ENCODE measurements around the gene STMN3.

Gene STMN3

DNA sequence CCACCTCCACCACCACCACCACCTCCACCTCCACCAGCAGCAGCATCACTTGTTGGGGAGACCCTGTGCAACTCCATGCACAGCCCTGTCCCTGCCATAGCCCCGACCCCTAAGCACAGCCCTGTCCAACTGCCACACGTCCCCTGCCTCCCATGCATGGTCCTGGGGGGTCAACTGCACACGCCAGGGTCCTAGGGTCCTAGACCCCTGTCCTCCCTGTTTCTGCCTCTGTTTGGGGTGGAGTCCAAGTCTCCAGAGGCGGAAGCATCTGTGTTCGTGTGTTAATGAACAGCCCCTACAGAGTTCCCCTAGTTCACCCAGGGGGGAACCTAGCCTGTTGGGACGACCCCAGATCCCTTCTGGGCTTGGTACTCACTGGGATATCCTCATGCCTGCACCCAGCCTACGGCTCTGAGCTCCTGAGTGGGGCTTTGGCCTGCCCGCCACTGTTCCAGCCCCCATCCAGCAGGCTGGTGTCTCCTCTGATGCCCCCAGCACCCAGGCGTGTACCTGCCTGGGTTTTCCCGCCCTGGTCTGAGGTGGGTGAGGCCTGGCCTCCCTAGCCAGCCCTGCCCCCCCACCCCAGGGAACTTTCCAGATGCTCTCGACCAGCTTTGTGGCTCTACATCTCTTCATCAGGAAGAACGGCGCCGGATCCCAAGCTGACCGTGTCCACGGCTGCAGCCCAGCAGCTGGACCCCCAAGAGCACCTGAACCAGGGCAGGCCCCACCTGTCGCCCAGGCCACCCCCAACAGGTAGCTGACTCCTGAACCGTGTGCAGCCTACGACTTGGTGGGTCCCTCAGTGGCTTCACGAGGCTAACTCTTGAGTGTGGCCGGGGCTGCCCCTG lies 40.7 kb upstream of the STMN3 start:
- TF ChIP-seq SCRT1 (tag by site-specific recombination; IDR thresholded peaks at IDR 0.05; ENCODE audit: borderline replicate concordance), result peak; percentile 98
- no peak for TF ChIP-seq SP7 (tag by site-specific recombination; IDR thresholded peaks at IDR 0.05)
- TF ChIP-seq SCRT2 (tag by site-specific recombination; IDR thresholded peaks at IDR 0.05), result peak; percentile 98
- CTCF ChIA-PET, result no interaction called here
- POLR2A ChIA-PET, result interaction anchor here (0.6 to 0.9 kb wide), 2 partner anchors 121 to 156 kb away, joined by 3 read pairs; no protein-coding TSS in a partner anchor
- Histone ChIP-seq H3K36me3 (ENCODE audit: control insufficient read depth in 2 of 2, insufficient read depth in 1 of 2, low read length in 2 of 2) (peaks cover 0 to 19% of the 10 kb centered on the region in 2 experiments; a peak in 1 of 3 replicates), H3K4me1 (ENCODE audit: control insufficient read depth, insufficient read depth, low read length) (no peaks in the 10 kb centered on the region), H3K9me3 (ENCODE audit: control insufficient read depth, insufficient read depth, low read depth, low read length) (no peaks in the 10 kb centered on the region), H3K27ac (ENCODE audit: extremely low read depth, low read depth, low read length) (no peak overlapping the region), H3K4me3 (ENCODE audit: low read depth, low read length) (no peak overlapping the region)

DNA sequence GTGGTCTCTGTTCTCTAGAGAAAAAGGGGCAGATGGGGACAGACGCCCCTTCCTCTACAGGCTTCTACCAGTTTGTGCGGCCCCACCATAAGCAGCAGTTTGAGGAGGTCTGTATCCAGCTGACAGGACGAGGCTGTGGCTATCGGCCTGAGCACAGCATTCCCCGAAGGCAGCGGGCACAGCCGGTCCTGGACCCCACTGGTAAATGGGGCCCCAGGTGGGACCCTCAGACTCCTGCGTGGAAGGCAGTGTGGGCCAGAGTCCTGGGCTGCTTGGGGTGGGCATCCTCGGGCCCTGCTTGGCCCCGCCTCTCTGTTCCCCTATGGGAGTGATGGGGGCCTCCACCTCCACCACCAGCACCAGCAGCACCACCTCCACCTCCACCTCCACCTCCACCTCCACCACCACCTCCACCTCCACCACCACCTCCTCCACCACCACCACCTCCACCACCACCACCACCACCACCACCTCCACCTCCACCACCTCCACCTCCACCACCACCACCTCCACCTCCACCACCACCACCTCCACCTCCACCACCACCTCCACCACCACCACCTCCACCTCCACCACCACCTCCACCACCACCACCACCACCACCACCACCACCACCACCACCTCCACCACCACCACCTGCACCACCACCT lies 40.0 kb upstream of the STMN3 start:
- Histone ChIP-seq H3K36me3 (ENCODE audit: control insufficient read depth in 2 of 2, insufficient read depth in 1 of 2, low read length in 2 of 2) (peaks cover 0 to 19% of the 10 kb centered on the region in 2 experiments; a peak in 1 of 3 replicates), H3K9me3 (ENCODE audit: control insufficient read depth, insufficient read depth, low read depth, low read length) (no peaks in the 10 kb centered on the region), H3K4me3 (ENCODE audit: low read depth, low read length) (no peak overlapping the region), H3K4me1 (ENCODE audit: control insufficient read depth, insufficient read depth, low read length) (no peaks in the 10 kb centered on the region), H3K27ac (ENCODE audit: extremely low read depth, low read depth, low read length) (no peak overlapping the region)
- CTCF ChIA-PET, result no interaction called here
- TF ChIP-seq GLIS2 (tag by site-specific recombination; IDR thresholded peaks at IDR 0.05) (peak; percentile 25; the same call in 1 of the 2 replicates), ZNF488 (tag by site-specific recombination; IDR thresholded peaks at IDR 0.05) (no peak)
- POLR2A ChIA-PET, result interaction anchor here (0.9 kb wide), 1 partner anchor 120 kb away, joined by 3 read pairs; no protein-coding TSS in a partner anchor

DNA sequence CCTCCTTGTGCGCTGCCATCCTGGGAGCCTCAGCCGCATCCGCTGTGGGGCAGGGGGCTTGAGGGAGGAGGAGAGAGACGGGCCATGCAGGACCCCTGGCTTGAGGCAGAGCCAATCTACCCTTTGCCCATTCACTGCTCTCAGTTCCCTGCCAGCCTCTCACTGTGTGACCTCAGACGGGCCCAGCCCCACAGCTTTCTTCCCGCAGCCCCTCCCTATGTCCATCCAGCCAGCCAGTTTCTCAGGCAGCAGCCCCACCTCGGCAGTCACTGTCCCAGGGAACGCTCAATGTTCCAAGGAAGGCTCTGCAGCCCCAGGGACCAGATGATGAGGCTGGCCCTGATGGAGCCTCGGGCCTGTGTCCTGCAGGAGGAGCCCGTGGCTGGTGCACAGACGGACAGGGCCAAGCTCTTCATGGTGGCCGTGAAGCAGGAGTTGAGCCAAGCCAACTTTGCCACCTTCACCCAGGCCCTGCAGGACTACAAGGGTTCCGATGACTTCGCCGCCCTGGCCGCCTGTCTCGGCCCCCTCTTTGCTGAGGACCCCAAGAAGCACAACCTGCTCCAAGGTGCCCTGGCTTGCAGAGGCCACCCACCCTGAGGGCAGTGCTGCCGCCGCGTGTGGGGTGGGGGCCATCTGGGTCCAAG lies 39.3 kb upstream of the STMN3 start:
- H3K9me3 ChIP-seq (ENCODE audit: control insufficient read depth, insufficient read depth, low read depth, low read length), result no peaks in the 10 kb centered on the region
- CTCF ChIA-PET, result no interaction called here
- H3K27ac ChIP-seq (ENCODE audit: extremely low read depth, low read depth, low read length), result no peak overlapping the region
- no peak overlapping the region for H3K4me3 ChIP-seq (ENCODE audit: low read depth, low read length)
- POLR2A ChIA-PET, result no interaction called here
- no peaks in the 10 kb centered on the region for H3K4me1 ChIP-seq (ENCODE audit: control insufficient read depth, insufficient read depth, low read length)
- peaks cover 0 to 18% of the 10 kb centered on the region in 2 experiments; a peak in 1 of 3 replicates for H3K36me3 ChIP-seq (ENCODE audit: control insufficient read depth in 2 of 2, insufficient read depth in 1 of 2, low read length in 2 of 2)
- no peak for TF ChIP-seq ZNF701 (tag by site-specific recombination; IDR thresholded peaks at IDR 0.05)
- TF ChIP-seq ZNF529 (tag by site-specific recombination; IDR thresholded peaks at IDR 0.05; ENCODE audit: insufficient replicate concordance), result no peak
- no peak; the same call in 1 of the 2 replicates for TF ChIP-seq KLF8 (tag by site-specific recombination; IDR thresholded peaks at IDR 0.05)
- no peak for TF ChIP-seq ZNF707 (tag by site-specific recombination; IDR thresholded peaks at IDR 0.05)
- peak; percentile 66; the same call in 1 of the 2 replicates for TF ChIP-seq ZNF677 (tag by site-specific recombination; IDR thresholded peaks at IDR 0.05)
- no peak for TF ChIP-seq ZNF292 (tag by site-specific recombination; IDR thresholded peaks at IDR 0.05; ENCODE audit: borderline replicate concordance, low read depth)
- no peak for TF ChIP-seq SP7 (tag by site-specific recombination; IDR thresholded peaks at IDR 0.05)
- TF ChIP-seq OVOL3 (tag by site-specific recombination; IDR thresholded peaks at IDR 0.05), result no peak
- peak; percentile 25; the same call in 1 of the 2 replicates for TF ChIP-seq SP2 (tag by site-specific recombination; IDR thresholded peaks at IDR 0.05)
- TF ChIP-seq ZNF239 (tag by site-specific recombination; IDR thresholded peaks at IDR 0.05), result no peak
- no peak for TF ChIP-seq ZNF561 (tag by site-specific recombination; IDR thresholded peaks at IDR 0.05; ENCODE audit: borderline replicate concordance)
- no peak for TF ChIP-seq MYNN (tag by site-specific recombination; IDR thresholded peaks at IDR 0.05; ENCODE audit: borderline replicate concordance)
- TF ChIP-seq ZNF514 (tag by site-specific recombination; IDR thresholded peaks at IDR 0.05), result no peak
- TF ChIP-seq ZFHX2 (tag by site-specific recombination; conservative IDR thresholded peaks at IDR 0.05), result no peak
- TF ChIP-seq ZSCAN30 (tag by site-specific recombination; IDR thresholded peaks at IDR 0.05), result no peak
- peak; percentile 76 for TF ChIP-seq ZBTB17 (tag by site-specific recombination; IDR thresholded peaks at IDR 0.05)
- TF ChIP-seq, protein P1, sequence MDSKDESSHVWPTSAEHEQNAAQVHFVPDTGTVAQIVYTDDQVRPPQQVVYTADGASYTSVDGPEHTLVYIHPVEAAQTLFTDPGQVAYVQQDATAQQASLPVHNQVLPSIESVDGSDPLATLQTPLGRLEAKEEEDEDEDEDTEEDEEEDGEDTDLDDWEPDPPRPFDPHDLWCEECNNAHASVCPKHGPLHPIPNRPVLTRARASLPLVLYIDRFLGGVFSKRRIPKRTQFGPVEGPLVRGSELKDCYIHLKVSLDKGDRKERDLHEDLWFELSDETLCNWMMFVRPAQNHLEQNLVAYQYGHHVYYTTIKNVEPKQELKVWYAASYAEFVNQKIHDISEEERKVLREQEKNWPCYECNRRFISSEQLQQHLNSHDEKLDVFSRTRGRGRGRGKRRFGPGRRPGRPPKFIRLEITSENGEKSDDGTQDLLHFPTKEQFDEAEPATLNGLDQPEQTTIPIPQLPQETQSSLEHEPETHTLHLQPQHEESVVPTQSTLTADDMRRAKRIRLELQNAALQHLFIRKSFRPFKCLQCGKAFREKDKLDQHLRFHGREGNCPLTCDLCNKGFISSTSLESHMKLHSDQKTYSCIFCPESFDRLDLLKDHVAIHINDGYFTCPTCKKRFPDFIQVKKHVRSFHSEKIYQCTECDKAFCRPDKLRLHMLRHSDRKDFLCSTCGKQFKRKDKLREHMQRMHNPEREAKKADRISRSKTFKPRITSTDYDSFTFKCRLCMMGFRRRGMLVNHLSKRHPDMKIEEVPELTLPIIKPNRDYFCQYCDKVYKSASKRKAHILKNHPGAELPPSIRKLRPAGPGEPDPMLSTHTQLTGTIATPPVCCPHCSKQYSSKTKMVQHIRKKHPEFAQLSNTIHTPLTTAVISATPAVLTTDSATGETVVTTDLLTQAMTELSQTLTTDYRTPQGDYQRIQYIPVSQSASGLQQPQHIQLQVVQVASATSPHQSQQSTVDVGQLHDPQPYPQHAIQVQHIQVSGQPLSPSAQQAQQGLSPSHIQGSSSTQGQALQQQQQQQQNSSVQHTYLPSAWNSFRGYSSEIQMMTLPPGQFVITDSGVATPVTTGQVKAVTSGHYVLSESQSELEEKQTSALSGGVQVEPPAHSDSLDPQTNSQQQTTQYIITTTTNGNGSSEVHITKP (tag by site-specific recombination; IDR thresholded peaks at IDR 0.05), result no peak
- TF ChIP-seq ZNF747 (tag by site-specific recombination; IDR thresholded peaks at IDR 0.05), result no peak
- no peak for TF ChIP-seq KLF7 (tag by site-specific recombination; IDR thresholded peaks at IDR 0.05; ENCODE audit: borderline replicate concordance)
- TF ChIP-seq ZSCAN16 (tag by site-specific recombination; IDR thresholded peaks at IDR 0.05), result no peak
- TF ChIP-seq ZNF560 (tag by site-specific recombination; IDR thresholded peaks at IDR 0.05; ENCODE audit: borderline replicate concordance), result no peak
- no peak for TF ChIP-seq ZNF211 (tag by site-specific recombination; IDR thresholded peaks at IDR 0.05; ENCODE audit: low read depth)

Measured in HEK293 (cell line).